GM21360 (cell line): Measurements from ENCODE around the gene ASAP2.
"Not testable (repeated sequence)": the region's sequence is repeated elsewhere in the genome, so short reads cannot be mapped to it uniquely, and the experiment has no call there.

Experiments
- ATAC-seq: cut with Tn5 transposase; IDR thresholded peaks from one replicate; pipeline ENCODE4 v1.9.1; 2021; ENCODE audit warnings: mild to moderate bottlenecking, moderate library complexity; ENCODE audit not compliant: unreplicated experiment

The ASAP2 gene

DNA sequence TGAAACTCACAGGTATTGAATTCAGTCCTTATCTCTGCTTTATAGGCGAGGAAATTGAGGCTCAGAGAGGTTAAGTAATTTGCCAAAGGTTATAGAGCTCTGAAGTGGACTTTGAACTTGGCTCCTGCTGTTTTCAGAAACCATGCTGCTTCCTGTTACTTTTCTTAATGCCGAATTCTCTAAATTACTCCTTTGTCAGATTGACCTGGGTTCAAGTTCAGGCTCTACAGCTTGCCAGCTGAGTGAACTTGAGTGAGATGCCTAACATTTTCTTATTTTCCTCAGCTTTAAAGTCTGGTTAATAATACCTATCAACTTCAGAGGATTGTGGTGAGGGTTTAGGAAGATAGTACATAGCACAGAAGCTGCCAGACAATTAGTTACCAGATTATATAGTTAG, 3.4 kb downstream of the ASAP2 start:
- ATAC-seq: no peak

- ATAC-seq: no peak
Observed at GRCh38 chr2:9211496-9211895, 4.9 kb downstream of the ASAP2 start.

DNA sequence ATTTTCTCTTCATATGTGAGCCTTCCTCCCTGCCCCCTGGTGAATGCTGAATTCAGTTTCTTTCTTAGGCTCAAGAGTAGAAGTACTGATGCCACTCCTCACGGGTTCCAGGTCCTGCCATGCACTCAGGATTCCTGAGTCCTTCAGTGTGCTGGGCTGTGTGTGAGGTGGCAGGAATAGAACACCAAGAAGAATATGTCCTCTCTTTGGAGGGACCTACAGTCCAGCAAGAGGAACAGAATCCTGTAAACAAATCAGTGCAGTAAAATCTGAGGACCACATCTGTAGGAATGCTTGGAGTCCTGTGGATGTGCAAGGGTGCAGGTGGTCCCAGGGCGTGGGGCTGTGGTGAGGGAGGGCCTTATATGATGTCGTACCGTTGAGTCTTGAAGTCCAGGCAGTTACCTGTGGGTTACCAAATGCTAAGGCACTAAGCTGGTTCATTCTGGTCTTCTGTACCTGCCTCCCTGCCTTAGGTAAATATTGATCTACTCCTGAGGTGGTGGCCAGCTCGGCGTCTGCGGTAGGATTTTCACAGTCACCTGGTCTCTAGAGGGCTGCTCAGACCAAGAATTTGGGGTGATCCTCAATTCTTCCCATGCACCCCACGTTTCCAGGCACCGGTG, 5.5 kb downstream of the ASAP2 start:
- no peak for ATAC-seq

GRCh38 chr2:9212661-9213411, 6.2 kb downstream of the ASAP2 start:
- ATAC-seq: no peak

GRCh38 chr2:9213477-9214051, 7.0 kb downstream of the ASAP2 start:
- ATAC-seq: no peak

DNA sequence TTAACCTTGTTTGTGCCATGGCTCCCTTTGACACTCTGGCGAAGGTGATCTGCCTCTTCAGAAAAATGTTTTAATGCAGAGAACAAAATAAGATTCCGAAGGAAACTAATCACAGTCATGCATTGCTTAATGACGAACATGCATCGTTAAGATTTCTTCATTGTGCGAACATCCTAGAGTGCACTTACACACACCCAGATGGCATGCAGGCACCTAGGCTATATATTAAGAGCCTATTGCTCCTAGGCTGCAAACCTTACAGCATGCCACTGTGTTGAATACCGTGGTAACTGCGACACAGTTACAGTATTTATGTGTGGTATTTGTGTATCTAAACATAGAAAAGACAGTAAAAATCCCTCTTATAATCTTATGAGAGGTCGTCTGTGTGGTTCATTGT, 8.3 kb downstream of the ASAP2 start:
- ATAC-seq: no peak

GRCh38 chr2:9215680-9216079, 9.1 kb downstream of the ASAP2 start:
- ATAC-seq: no peak

GRCh38 chr2:9216143-9216542, 9.5 kb downstream of the ASAP2 start:
- ATAC-seq: not testable (repeated sequence)

- no peak for ATAC-seq
Observed at GRCh38 chr2:9217838-9218770, 11.5 kb downstream of the ASAP2 start.

- no peak for ATAC-seq
Observed at GRCh38 chr2:9219027-9219445, 12.4 kb downstream of the ASAP2 start.

GRCh38 chr2:9220201-9220600, 13.6 kb downstream of the ASAP2 start:
- no peak for ATAC-seq

GRCh38 chr2:9221223-9221622, 14.6 kb downstream of the ASAP2 start:
- no peak for ATAC-seq

DNA sequence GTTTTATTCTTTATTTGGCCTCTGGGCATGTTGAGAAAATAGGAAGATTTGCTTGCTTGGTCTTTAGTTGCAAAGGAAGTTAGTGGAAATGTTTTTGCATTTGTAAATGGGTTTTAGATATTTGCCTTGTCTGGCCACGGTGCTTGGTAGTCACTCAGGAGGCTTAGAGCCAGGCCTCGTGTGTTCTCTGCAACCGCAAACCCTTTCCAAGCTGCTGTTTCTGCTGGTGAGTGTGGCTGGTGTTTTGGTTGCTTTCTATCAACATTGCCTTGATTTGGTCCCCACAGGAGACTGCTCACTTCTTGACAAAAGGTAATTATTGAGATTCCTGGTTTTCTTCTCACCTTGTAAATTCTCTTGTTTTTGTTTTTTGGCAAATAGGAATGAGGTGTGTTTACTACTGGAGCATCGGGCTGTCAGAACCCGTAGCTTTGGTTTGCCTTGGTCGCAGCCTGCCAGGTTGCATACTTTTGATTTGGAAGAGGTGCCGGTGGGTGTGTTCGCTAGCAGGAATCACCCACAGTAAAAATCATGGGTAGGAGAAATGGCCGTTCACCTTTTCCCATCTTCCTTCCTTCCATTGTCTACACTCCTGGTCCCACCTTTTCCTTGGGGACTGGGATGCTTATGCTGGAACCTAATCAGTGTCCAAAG, 15.8 kb downstream of the ASAP2 start:
- no peak for ATAC-seq

GRCh38 chr2:9222893-9223287, 16.3 kb downstream of the ASAP2 start:
- no peak for ATAC-seq

GRCh38 chr2:9225806-9226205, 19.2 kb downstream of the ASAP2 start:
- ATAC-seq: no peak

- no peak for ATAC-seq
Observed at GRCh38 chr2:9226458-9227380, 20.1 kb downstream of the ASAP2 start.

GRCh38 chr2:9228088-9228751, 21.6 kb downstream of the ASAP2 start:
- ATAC-seq: no peak

DNA sequence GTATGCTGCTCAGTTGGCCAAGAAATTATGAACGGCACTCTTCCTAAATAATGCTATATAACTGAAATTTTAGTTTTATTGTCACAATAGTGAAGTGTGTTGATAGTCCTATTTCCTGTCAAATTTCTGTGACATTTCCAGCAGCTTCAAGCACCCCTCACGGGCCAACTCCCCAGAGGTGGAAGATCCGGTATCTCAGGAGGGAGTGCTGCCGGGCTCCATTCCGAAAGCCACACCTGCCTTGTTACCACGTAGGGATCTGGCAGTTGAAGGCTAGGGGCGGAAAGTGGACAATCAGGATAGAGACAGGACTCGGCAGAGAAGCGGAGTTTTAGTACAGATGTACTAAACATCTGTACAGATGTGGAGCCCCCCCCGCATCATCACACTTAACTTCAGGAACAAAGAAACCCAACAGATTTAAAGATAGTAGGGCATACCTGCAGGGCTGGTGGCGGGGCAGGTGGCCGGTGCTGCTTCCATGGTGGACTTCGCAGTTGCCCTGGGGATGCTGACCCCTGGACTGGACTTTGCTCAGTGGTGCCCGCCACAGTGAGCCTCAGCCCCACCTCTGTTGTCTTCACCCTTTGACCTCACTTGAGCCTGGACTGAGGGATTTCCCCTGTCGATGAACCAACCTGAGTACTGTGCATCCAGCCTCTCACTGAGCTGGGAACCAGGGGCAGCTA, 22.3 kb downstream of the ASAP2 start:
- ATAC-seq: no peak

- ATAC-seq: no peak
Observed at GRCh38 chr2:9229470-9229820, 22.8 kb downstream of the ASAP2 start.
